ENCODE results near the gene ATP6V1E1.

The ATP6V1E1 gene

GRCh38 chr22:17633217-17633997 is 4.9 kb upstream of the ATP6V1E1 start:
- no peak for FAIRE-seq

- no peak for FAIRE-seq
These were observed 2.6 kb upstream of the ATP6V1E1 start for GRCh38 chr22:17631076-17631565.

- FAIRE-seq = no peak
These were observed 1.1 kb upstream of the ATP6V1E1 start for GRCh38 chr22:17629641-17630040.

- FAIRE-seq = no peak
These were observed 582 bp upstream of the ATP6V1E1 start for GRCh38 chr22:17629173-17629489.

GRCh38 chr22:17627961-17628405 is 566 bp downstream of the ATP6V1E1 start:
- FAIRE-seq = no peak

- FAIRE-seq = no peak
These were observed 15.3 kb downstream of the ATP6V1E1 start for GRCh38 chr22:17613280-17613679.

- FAIRE-seq = no peak
These were observed 16.5 kb downstream of the ATP6V1E1 start for GRCh38 chr22:17612057-17612456.

GRCh38 chr22:17607891-17608521 is 20.5 kb downstream of the ATP6V1E1 start:
- FAIRE-seq = no peak

- no peak for FAIRE-seq
These were observed 22.1 kb downstream of the ATP6V1E1 start for GRCh38 chr22:17606496-17606895.

GRCh38 chr22:17603668-17604067 is 24.9 kb downstream of the ATP6V1E1 start:
- FAIRE-seq = no peak

GRCh38 chr22:17601031-17601430 is 27.5 kb downstream of the ATP6V1E1 start:
- no peak for FAIRE-seq

- no peak for FAIRE-seq
These were observed 30.2 kb downstream of the ATP6V1E1 start for GRCh38 chr22:17598318-17598717.

GRCh38 chr22:17597217-17597616 is 31.3 kb downstream of the ATP6V1E1 start:
- no peak for FAIRE-seq

GRCh38 chr22:17596226-17596625 is 32.3 kb downstream of the ATP6V1E1 start:
- FAIRE-seq = no peak

- FAIRE-seq = no peak
These were observed 36.3 kb downstream of the ATP6V1E1 start for GRCh38 chr22:17592201-17592600.

- FAIRE-seq = no peak
These were observed 38.0 kb downstream of the ATP6V1E1 start for GRCh38 chr22:17590586-17590985.

GRCh38 chr22:17589810-17590375 is 38.7 kb downstream of the ATP6V1E1 start:
- FAIRE-seq = no peak

- FAIRE-seq = no peak
These were observed 39.9 kb downstream of the ATP6V1E1 start for GRCh38 chr22:17588606-17589005.

- no peak for FAIRE-seq
These were observed 40.9 kb downstream of the ATP6V1E1 start for GRCh38 chr22:17587629-17588028.

- FAIRE-seq = no peak
These were observed 41.6 kb downstream of the ATP6V1E1 start for GRCh38 chr22:17586831-17587440.

GRCh38 chr22:17583151-17583550 is 45.4 kb downstream of the ATP6V1E1 start:
- FAIRE-seq = no peak

- no peak for FAIRE-seq
These were observed 46.9 kb downstream of the ATP6V1E1 start for GRCh38 chr22:17581631-17582030.

- no peak for FAIRE-seq
These were observed 47.5 kb downstream of the ATP6V1E1 start for GRCh38 chr22:17581056-17581455.

All from TTC549 (cell line).